HG02571 (cell line): ENCODE results near the gene WDR59.
A peak's percentile ranks its signal among the peaks of the same experiment; 100 is the strongest.
"Not testable (repeated sequence)": the region's sequence is repeated elsewhere in the genome, so short reads cannot be mapped to it uniquely, and the experiment has no call there.

Experiments
- ATAC-seq: cut with Tn5 transposase; IDR thresholded peaks from one replicate; pipeline ENCODE4 v1.9.1; 2021; ENCODE audit warnings: mild to moderate bottlenecking, moderate library complexity; ENCODE audit not compliant: unreplicated experiment

WDR59 gene

GRCh38 chr16:74921051-74921450 is 63.9 kb downstream of the WDR59 start:
- ATAC-seq = no peak

DNA sequence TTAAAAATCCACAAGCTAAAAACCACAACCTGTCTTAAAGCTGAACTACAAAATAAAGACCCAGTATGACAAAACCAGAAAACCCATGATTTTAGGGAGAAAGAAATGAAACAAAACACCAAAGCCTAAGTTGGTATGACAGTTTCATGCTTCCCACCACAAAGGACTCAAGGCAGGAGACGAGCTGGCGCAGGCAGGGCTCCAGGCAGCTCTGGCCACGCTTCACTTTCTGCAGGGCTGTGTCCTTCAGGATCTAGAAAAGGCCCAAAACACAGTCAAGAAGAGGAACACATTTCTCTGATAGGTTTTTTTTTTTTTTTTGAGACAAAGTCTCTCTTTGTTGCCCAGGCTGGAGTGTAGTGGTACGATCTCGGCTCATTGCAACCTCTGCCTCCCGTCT is 75.3 kb downstream of the WDR59 start:
- no peak for ATAC-seq

GRCh38 chr16:74908759-74909158 is 76.2 kb downstream of the WDR59 start:
- ATAC-seq = not testable (repeated sequence)

- no peak for ATAC-seq
Measured at GRCh38 chr16:74903901-74904678, 80.8 kb downstream of the WDR59 start.

DNA sequence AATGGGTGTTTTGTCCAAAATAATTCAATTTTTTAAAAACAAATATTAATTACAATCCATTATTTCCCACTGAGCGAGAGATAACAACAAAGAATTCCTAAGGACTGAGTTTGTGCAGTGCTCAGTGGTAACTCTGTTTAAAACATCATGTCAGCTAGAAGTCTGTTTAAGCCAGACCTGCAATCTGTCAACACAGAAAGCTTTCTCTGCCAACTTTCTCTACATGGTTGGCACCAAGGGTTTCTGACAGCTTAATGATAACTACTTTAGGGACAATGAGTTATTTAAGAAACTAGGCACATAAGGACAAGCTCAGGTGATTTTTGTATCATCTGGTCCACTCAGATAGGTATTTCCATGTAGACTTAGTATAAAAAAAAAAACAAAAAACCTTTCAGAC is 81.8 kb downstream of the WDR59 start:
- no peak for ATAC-seq

- no peak for ATAC-seq
Measured at GRCh38 chr16:74902161-74902560, 82.8 kb downstream of the WDR59 start.

DNA sequence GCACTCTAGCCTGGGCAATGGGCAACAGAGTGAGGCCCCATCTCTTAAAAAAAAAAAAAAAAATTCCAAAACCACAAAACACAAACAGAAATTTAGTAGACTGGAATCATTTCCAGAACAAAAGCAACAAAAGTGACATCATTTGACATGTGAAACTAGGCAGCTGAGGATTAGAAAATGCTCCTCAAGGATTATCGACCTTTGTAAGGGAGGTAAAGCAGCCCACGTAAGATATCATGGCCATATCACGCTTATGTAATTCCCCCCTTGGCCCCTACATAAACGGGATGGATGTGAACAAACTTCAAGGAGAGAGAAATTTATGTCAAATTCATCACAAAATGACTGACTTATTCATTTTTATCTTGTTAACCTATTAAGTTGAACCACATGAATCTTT is 83.3 kb downstream of the WDR59 start:
- no peak for ATAC-seq

- no peak for ATAC-seq
Measured at GRCh38 chr16:74899816-74900215, 85.1 kb downstream of the WDR59 start.

GRCh38 chr16:74898659-74899058 is 86.3 kb downstream of the WDR59 start:
- ATAC-seq = no peak

DNA sequence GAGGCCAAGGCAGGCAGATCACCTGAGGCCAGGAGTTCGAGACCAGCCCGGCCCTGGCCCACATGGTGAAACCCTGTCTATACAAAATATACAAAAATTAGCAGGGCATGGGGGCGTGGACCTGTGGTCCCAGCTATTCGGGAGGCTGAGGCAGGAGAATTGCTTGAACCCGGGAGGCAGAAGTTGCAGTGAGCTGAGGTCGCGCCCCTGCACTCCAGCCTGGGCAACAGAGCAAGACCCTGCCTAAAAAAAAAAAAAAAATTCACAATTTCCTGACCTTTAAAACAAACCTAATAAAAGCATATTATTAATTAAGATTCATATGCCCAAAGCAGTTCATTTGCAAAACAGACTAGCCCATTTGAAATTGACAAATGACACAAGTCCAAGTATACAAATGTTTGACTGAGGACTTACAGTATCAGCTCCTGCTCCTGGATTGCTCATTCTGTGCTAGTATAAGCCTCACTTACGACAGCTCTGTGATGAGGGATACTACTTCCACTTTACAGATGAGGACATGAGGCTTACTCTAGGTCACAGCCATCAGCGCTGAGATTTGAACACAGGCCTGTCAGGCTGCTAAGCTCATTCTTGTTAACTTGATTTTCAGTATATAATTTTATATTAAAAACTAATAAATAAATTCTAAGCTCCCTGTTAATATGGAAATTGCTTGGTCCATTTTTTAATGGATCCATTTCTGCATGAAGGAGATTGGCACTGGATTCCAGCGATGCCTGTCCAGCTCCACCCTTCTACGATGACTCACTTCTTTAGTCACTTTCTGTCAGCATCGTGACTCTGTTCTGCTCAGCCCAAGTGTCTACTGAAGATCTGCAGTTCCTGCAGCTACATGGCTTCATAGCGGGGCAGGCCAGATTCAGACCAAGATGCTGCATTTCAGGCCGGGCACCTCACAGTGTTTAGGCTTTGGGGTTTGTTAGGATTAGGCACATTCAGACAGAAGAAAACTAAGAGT is 88.2 kb downstream of the WDR59 start:
- no peak for ATAC-seq

DNA sequence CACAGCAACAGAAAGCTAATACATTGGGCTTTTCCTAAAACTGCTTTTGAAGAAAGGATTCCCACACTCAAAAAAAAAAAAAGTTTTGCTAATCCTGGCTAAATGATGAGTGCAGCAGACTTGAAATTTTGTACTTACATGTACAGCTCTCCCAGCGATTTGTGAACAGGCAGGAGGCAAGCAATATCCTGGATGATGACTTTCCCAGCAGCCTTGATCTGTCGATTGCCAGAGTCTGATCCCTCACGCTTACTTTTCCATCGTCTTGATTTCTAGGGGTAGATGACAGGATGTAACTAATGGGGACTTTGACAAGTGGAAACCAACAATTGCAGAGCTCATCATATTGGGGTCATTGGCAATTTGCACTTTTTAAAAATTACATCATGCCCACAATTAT is 91.4 kb downstream of the WDR59 start:
- no peak for ATAC-seq

- peak; percentile 91 for ATAC-seq
Measured at GRCh38 chr16:74892574-74893461, 92.1 kb downstream of the WDR59 start.

GRCh38 chr16:74888888-74889287 is 96.0 kb downstream of the WDR59 start:
- no peak for ATAC-seq

DNA sequence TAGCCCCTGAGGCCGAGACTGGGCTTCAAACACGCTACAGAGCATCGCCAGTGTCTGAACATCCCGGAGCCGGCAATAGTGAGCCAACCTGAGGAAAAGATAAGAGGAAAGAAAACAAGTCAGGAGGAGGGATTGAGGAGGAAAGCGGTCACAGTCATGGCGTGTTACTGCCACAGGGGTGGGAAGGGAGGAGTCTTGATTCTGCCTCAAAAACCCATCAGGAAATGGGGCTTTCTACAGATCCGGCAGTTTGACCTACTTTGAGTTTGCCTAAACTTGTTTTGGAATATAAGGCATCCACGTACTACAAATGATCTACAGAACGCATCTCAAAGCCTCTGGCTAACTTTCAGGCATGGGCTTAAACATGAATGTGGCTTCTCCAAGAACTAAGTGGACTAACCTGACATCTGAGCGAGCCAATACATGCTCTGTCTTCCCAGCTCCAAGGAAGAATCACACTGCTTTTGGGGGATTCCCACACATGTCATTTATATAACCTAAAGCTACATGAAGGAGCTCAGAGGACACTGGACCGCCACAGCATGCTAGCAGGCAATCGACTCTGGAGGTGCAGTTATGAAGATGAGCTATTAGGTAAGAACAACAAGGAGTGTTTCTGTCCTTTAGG is 96.6 kb downstream of the WDR59 start:
- ATAC-seq = no peak

DNA sequence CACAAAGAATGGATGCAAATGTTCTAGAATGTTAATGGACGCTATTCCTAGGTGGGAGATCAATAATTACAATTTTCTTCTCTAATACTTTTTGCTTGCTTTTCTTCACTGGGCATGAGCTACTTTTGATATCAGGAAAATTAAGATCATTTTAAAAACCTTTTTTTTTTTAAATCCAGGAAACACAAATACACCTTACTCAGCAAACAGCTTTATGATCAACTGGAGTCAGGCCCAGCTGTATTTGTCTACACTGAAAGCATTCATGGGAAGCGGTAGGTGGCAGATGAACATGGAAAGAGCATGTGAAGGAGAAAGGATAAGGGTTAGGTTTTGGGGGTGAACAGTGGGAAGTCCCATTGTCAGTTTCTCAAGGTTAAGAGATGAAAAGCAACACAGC is 97.8 kb downstream of the WDR59 start:
- ATAC-seq = no peak

DNA sequence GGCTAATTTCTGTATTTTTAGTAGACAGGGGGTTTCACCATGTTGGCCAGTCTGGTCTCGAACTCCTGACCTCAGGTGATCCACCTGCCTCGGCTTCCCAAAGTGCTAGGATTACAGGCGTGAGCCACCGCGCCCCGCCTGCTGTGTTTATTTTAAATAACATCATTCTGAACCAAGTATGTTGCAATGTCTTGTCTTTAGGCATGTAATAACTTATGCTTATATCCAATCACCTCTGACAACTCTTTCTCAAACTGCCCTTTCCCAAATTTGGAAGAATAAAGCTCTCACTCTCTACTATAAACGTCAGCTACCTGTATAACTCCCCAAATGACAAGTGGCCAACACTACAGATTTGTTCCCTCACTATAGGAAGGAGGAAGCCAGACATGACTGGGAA is 107.2 kb downstream of the WDR59 start:
- no peak for ATAC-seq

- ATAC-seq = no peak
Measured at GRCh38 chr16:74874912-74875546, 109.9 kb downstream of the WDR59 start.

GRCh38 chr16:74874123-74874522 is 110.8 kb downstream of the WDR59 start:
- no peak for ATAC-seq

DNA sequence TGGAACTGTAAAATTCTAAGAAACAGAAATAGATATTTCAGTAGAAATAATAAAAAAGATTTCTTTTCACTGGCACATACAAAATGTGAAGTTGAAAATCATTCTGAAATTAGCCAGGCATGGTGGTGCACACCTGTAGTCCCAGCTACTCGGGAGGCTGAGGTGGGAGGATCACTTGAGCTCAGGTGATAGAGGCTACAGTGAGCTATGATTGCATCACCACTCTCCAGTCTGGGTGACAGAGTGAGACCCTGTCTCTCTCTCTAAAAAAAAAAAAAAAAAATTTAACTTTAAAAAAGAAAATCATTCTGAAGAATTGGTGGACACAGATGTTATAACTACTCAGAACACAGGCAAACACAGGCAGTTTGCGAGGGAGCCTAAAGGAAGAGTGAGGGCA is 112.6 kb downstream of the WDR59 start:
- ATAC-seq = no peak

GRCh38 chr16:74871608-74872007 is 113.3 kb downstream of the WDR59 start:
- ATAC-seq = no peak
